SK-N-SH (cell line): ENCODE measurements around the gene DDA1. TPM values are rescaled to one million over a fixed set of nuclear protein-coding genes. Genes with fewer than 3 reads are reported as not detected.

Experiments used
- CTCF ChIA-PET: fragments of 300-600, 350-600 bp; formaldehyde crosslinking; extraction: SDS; loops from one replicate; lab custom pipeline; 2021; lab: Yijun Ruan, JAX
- POLR2A ChIA-PET: fragments of 350-600 bp; sonication (Branson Sonifier 250); formaldehyde crosslinking; extraction: SDS; loops from one replicate; lab custom pipeline; 2020; ENCODE audit warnings: antibody characterized with exemption, inconsistent platforms; lab: Yijun Ruan, JAX
- DNase-seq: peaks from one replicate; pipeline ENCODE4 v3.0.0; 2012
- H2AFZ ChIP-seq: fragments of 200-600 bp; sonication (generic); 2 replicates; pipeline ENCODE4 v1.8.1; 2016; ENCODE audit warnings: antibody characterized with exemption, mild to moderate bottlenecking, low read depth
- H3F3A ChIP-seq: fragments of 200-600 bp; sonication (generic); replicated peaks from 2 replicates; pipeline ENCODE3; 2016; ENCODE audit warnings: antibody characterized with exemption, mild to moderate bottlenecking; ENCODE audit not compliant: insufficient read depth
- H3K27ac ChIP-seq, 2 experiments: fragments of 200-500 bp in 1 of 2; fragments of 200-600 bp in 1 of 2; sonication (Bioruptor generic) in 1 of 2; sonication (generic), shearing (Covaris generic) in 1 of 2; 2 replicates each; pipeline versions ENCODE4 v1.5.1 to v1.6.1; 2014 to 2016; ENCODE audit warnings: low read depth in 2 of 2, inconsistent platforms in 1 of 2, low read length in 1 of 2, mild to moderate bottlenecking in 1 of 2, mixed read lengths in 1 of 2
- H3K27me3 ChIP-seq: fragments of 200-600 bp; sonication (generic), shearing (Covaris generic); 2 replicates; pipeline ENCODE4 v1.6.1; 2016; ENCODE audit warnings: mixed run types; ENCODE audit not compliant: insufficient read depth
- H3K36me3 ChIP-seq, 2 experiments: fragments of 200-500 bp in 1 of 2; fragments of 200-600 bp in 1 of 2; sonication (Bioruptor generic) in 1 of 2; sonication (generic) in 1 of 2; replicated peaks in 1 of 2; 2 replicates each; pipeline versions ENCODE3 to v1.5.1; 2014 to 2016; ENCODE audit warnings: low read length in 1 of 2, mild to moderate bottlenecking in 1 of 2; ENCODE audit not compliant: insufficient read depth in 2 of 2, control insufficient read depth in 1 of 2
- H3K4me1 ChIP-seq, 2 experiments: fragments of 200-500 bp in 1 of 2; fragments of 200-600 bp in 1 of 2; sonication (Bioruptor generic) in 1 of 2; sonication (generic), shearing (Covaris generic) in 1 of 2; 2 replicates each; pipeline versions ENCODE4 v1.5.1 to v1.6.1; 2014 to 2016; ENCODE audit warnings: low read depth in 1 of 2, low read length in 1 of 2, mixed run types in 1 of 2; ENCODE audit not compliant: insufficient read depth in 2 of 2, control insufficient read depth in 1 of 2
- H3K4me2 ChIP-seq: fragments of 200-600 bp; sonication (generic), shearing (Covaris generic); 2 replicates; pipeline ENCODE4 v1.6.1; 2017; ENCODE audit warnings: mixed run types
- H3K4me3 ChIP-seq, 2 experiments: fragments of 200-500 bp in 1 of 2; fragments of 200-600 bp in 1 of 2; sonication (Bioruptor generic) in 1 of 2; sonication (generic), shearing (Covaris generic) in 1 of 2; 2 replicates each; pipeline versions ENCODE4 v1.5.1 to v1.8.1; 2014 to 2016; ENCODE audit warnings: low read depth in 2 of 2, inconsistent platforms in 1 of 2, low read length in 1 of 2, mild to moderate bottlenecking in 1 of 2, mixed read lengths in 1 of 2, moderate library complexity in 1 of 2
- H3K79me2 ChIP-seq: fragments of 200-600 bp; sonication (generic); 2 replicates; pipeline ENCODE4 v1.8.1; 2017; ENCODE audit warnings: mild to moderate bottlenecking; ENCODE audit not compliant: insufficient read depth
- H3K9ac ChIP-seq: fragments of 200-600 bp; sonication (generic); 2 replicates; pipeline ENCODE4 v1.6.1; 2017; ENCODE audit warnings: mixed run types
- H3K9me2 ChIP-seq: fragments of 200-600 bp; sonication (generic); 2 replicates; pipeline ENCODE4 v1.6.1; 2017; ENCODE audit warnings: mixed run types
- H3K9me3 ChIP-seq: fragments of 200-600 bp; sonication (generic); 2 replicates; pipeline ENCODE4 v1.6.1; 2017; ENCODE audit warnings: mixed run types, mild to moderate bottlenecking, moderate library complexity
- H4K20me1 ChIP-seq: fragments of 200-600 bp; sonication (generic); 2 replicates; pipeline ENCODE4 v1.6.1; 2017; ENCODE audit warnings: mild to moderate bottlenecking, mixed run types; ENCODE audit not compliant: insufficient read depth
- GABPA ChIP-seq: IDR thresholded peaks from 2 replicates; pipeline ENCODE4 v1.4.0; 2012; ENCODE audit warnings: low read depth, mild to moderate bottlenecking
- REST ChIP-seq: IDR thresholded peaks from 2 replicates; pipeline ENCODE4 v1.6.1; 2012; ENCODE audit warnings: mild to moderate bottlenecking, low read depth, low read length, moderate library complexity
- RXRA ChIP-seq: IDR thresholded peaks from 2 replicates; pipeline ENCODE4 v1.4.0; 2012; ENCODE audit warnings: low read depth, mild to moderate bottlenecking, borderline replicate concordance
- TAF1 ChIP-seq: IDR thresholded peaks from 2 replicates; pipeline ENCODE4 v1.6.1; 2012; ENCODE audit warnings: low read depth, mild to moderate bottlenecking, low read length, moderate library complexity, borderline replicate concordance
- TCF12 ChIP-seq: IDR thresholded peaks from 2 replicates; pipeline ENCODE4 v1.4.0; 2012
- WGBS: methylation state at CpG from one replicate; pipeline ENCODE4 v1.1.6; 2017; ENCODE audit warnings: low lambda C conversion rate; 5-methylcytosine and 5-hydroxymethylcytosine counted together
- polyA plus RNA-seq, 3 experiments: library from polyadenylated mRNA; depleted of rRNA; stranded (reverse); fragments of >200 nt; gene quantifications; 2 replicates each; pipeline ENCODE4 v1.2.3, GENCODE V29; 2012
- TF ChIP-seq, protein P1 (sequence below): fragments of 150-350 bp; IDR thresholded peaks from 2 replicates; pipeline ENCODE4 v1.6.1; 2016; ENCODE audit warnings: mild to moderate bottlenecking, low read depth, low read length

Gene DDA1
- polyA plus RNA-seq, 1 of the 3 experiments (the other 2 are of a cell fraction), result 135 TPM

DNA sequence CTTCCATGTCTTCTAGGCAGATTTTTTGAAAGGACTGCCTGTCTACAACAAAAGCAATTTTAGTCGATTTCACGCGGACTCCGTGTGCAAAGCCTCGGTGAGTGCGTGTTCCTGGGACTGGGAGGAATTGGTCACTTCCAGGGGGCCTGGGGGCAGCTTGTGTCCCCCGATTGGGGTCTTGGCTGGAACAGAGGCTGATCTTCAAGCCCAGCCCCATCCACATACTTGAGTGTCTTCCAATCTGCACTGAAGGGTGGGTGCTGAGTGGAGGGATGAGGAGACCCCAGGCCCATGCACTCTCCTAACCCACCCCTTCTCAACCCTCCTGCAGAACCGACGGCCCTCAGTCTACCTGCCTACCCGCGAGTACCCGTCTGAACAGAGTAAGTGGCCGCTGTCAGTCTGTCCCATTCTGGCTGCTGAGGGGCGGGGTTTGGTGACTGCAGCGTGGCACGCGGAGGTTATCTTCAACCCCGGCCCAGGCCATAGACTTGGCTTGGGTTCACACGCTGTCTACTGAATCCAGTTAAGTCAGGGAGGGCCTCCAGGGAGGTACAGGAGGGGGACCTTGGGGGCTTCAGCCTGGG is 4.7 kb downstream of the DDA1 start (continued):
- TF ChIP-seq REST, result no peak

DNA sequence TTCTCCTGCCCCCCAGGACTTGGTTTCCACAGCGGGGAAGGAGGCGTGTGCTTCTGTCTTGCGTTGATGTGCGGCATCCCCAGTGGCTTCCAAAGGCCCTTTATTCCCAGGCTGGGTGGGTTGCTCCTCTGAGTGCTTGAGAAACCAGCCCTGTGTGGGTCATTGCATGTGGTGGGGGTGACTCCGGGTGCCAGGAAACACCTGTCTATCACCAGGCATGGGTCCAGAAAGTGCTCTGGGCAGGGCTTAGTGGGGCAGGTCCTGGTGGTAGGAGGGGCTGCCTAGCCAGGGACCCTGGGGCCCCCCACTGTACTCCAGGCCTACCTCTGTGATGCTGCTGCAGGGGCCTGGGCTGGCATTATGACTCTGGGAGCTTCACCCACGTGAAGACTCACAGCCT is 9.6 kb downstream of the DDA1 start:
- no peak overlapping the region for H2AFZ ChIP-seq
- no peak for DNase-seq
- no peak overlapping the region for H3K4me2 ChIP-seq
- no peaks in the 10 kb centered on the region for H3K27me3 ChIP-seq
- H4K20me1 ChIP-seq, result no peaks in the 10 kb centered on the region
- H3K9me3 ChIP-seq, result no peaks in the 10 kb centered on the region
- no peaks in the 10 kb centered on the region for H3K4me1 ChIP-seq
- peaks cover 14 to 49% of the 10 kb centered on the region in 2 experiments for H3K36me3 ChIP-seq
- ChIA-PET POLR2A (no interaction called here), CTCF (no interaction called here)
- peaks cover 7% of the 10 kb centered on the region for H3F3A ChIP-seq
- H3K4me3 ChIP-seq, result no peak overlapping the region
- no peak overlapping the region for H3K27ac ChIP-seq
- WGBS, result 90% methylated on average over 6 of the region's 6 CpGs
- peaks cover 5% of the 10 kb centered on the region; the same call in 1 of the 2 replicates for H3K79me2 ChIP-seq
- no peak overlapping the region for H3K9ac ChIP-seq
- no peaks in the 10 kb centered on the region for H3K9me2 ChIP-seq
- no peak for TF ChIP-seq GABPA
- no peak for TF ChIP-seq RXRA
- no peak for TF ChIP-seq TCF12
- TF ChIP-seq, protein P1, sequence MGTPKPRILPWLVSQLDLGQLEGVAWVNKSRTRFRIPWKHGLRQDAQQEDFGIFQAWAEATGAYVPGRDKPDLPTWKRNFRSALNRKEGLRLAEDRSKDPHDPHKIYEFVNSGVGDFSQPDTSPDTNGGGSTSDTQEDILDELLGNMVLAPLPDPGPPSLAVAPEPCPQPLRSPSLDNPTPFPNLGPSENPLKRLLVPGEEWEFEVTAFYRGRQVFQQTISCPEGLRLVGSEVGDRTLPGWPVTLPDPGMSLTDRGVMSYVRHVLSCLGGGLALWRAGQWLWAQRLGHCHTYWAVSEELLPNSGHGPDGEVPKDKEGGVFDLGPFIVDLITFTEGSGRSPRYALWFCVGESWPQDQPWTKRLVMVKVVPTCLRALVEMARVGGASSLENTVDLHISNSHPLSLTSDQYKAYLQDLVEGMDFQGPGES, result no peak

GRCh38 chr19:17319473-17320238 is 10.3 kb downstream of the DDA1 start:
- Histone ChIP-seq H3K4me3 (no peak overlapping the region), H3K79me2 (no peaks in the 10 kb centered on the region; the same call in 1 of the 2 replicates), H3K4me2 (no peak overlapping the region), H4K20me1 (no peaks in the 10 kb centered on the region), H3K9ac (no peak overlapping the region), H3K9me3 (no peaks in the 10 kb centered on the region), H3K27ac (no peak overlapping the region), H3K36me3 (peaks cover 7 to 46% of the 10 kb centered on the region in 2 experiments), H2AFZ (no peak overlapping the region), H3F3A (peaks cover 7% of the 10 kb centered on the region), H3K27me3 (no peaks in the 10 kb centered on the region), H3K4me1 (no peaks in the 10 kb centered on the region), H3K9me2 (no peaks in the 10 kb centered on the region)
- no peak for DNase-seq
- ChIA-PET CTCF (no interaction called here), POLR2A (no interaction called here)
- no peak for TF ChIP-seq TAF1
- WGBS, result 95% methylated on average over 25 of the region's 40 CpGs
